Transverse colon (tissue), 4 donors: Measurements from ENCODE around the gene TMEM200C.

Source experiments
- CTCF ChIP-seq, 5 experiments: fragments of 200-600 bp in 3 of 5; fragments of 450-650 bp in 2 of 5; sonication (generic) in 3 of 5; IDR thresholded peaks; 1 replicate in 2 of 5; 2 replicates in 3 of 5; pipeline ENCODE4 v1.5.1; 2016 to 2017; ENCODE audit warnings: antibody characterized with exemption in 5 of 5, inconsistent platforms in 3 of 5, mild to moderate bottlenecking in 2 of 5, moderate library complexity in 1 of 5
- EP300 ChIP-seq: sonication (generic); formaldehyde crosslinking; IDR thresholded peaks from one replicate; pipeline ENCODE4 v1.6.1; 2017; ENCODE audit warnings: antibody characterized with exemption, low read depth
- POLR2A ChIP-seq: fragments of 450-650 bp; IDR thresholded peaks from one replicate; pipeline ENCODE4 v1.6.1; 2016; ENCODE audit warnings: antibody characterized with exemption, mild to moderate bottlenecking, moderate library complexity
- POLR2AphosphoS5 ChIP-seq, 3 donors: sonication (generic); formaldehyde crosslinking; IDR thresholded peaks; one replicate each; pipeline ENCODE4 v1.6.1; 2016; ENCODE audit warnings: antibody characterized with exemption in 3 of 3

GRCh38 chr18:5840547-5840946, 54.8 kb downstream of the TMEM200C start:
- TF ChIP-seq POLR2AphosphoS5 (IDR thresholded peaks at IDR 0.05) (no peak), POLR2A (no peak), CTCF (IDR thresholded peaks at IDR 0.05) (no peak), EP300 (no peak)
